Stimulated activated naive CD8-positive, alpha-beta T cell treated with anti-CD3 and anti-CD28 coated beads, Interleukin-15, amount 100 ng/mL, for 72 hours (primary cell): ENCODE results near the gene LRP2.
A peak's percentile ranks its signal among the peaks of the same experiment; 100 is the strongest.

ENCODE experiments used
- ATAC-seq: fragments of 150-1000 bp; cut with Tn5 transposase; 2 replicates; pipeline ENCODE4 v1.10.0; 2021; ENCODE audit warnings: mild to moderate bottlenecking, moderate library complexity
- DNase-seq, 2 donors: peaks; one replicate each; pipeline ENCODE4 v3.0.0; 2021 to 2022
- H3K27ac Mint-ChIP-seq, 2 donors: one replicate each; pipeline ENCODE4 v1.8.0; 2022; ENCODE audit warnings: mild to moderate bottlenecking in 2 of 2, mixed read lengths in 2 of 2, moderate library complexity in 2 of 2
- H3K27me3 Mint-ChIP-seq: one replicate; pipeline ENCODE4 v1.8.0; 2022; ENCODE audit warnings: mixed read lengths
- H3K4me1 Mint-ChIP-seq: one replicate; pipeline ENCODE4 v1.8.0; 2022; ENCODE audit warnings: mild to moderate bottlenecking, mixed read lengths
- H3K4me3 Mint-ChIP-seq, 2 donors: one replicate each; pipeline ENCODE4 v1.8.0; 2022; ENCODE audit warnings: mild to moderate bottlenecking in 2 of 2, mixed read lengths in 2 of 2, moderate library complexity in 1 of 2
- H3K9me3 Mint-ChIP-seq, 2 donors: one replicate each; pipeline ENCODE4 v1.8.0; 2022; ENCODE audit warnings: mixed read lengths in 2 of 2

LRP2 gene

GRCh38 chr2:169361706-169362117 is 622 bp downstream of the LRP2 start:
- Mint-ChIP-seq H3K27ac (no peak overlapping the region), H3K9me3 (no peaks in the 10 kb centered on the region), H3K4me3 (peak overlapping the region; percentile 50 to 93), H3K4me1 (peaks cover 46% of the 10 kb centered on the region), H3K27me3 (peaks cover 62% of the 10 kb centered on the region)
- DNase-seq (peak; percentile 11 to 20), ATAC-seq (peak; percentile 16)

- peaks cover 68% of the 10 kb centered on the region for H3K27me3 Mint-ChIP-seq
- H3K27ac Mint-ChIP-seq = no peak overlapping the region
- ATAC-seq = no peak
- no peaks in the 10 kb centered on the region for H3K9me3 Mint-ChIP-seq
- peak overlapping the region; percentile 50 to 93 for H3K4me3 Mint-ChIP-seq
- peaks cover 46% of the 10 kb centered on the region for H3K4me1 Mint-ChIP-seq
- no peak for DNase-seq
Observed at GRCh38 chr2:169360984-169361705, 1.2 kb downstream of the LRP2 start.

GRCh38 chr2:169358016-169358415 is 4.3 kb downstream of the LRP2 start:
- Mint-ChIP-seq H3K9me3 (no peaks in the 10 kb centered on the region), H3K4me3 (no peak overlapping the region), H3K27me3 (peaks cover 71% of the 10 kb centered on the region), H3K4me1 (peaks cover 21% of the 10 kb centered on the region), H3K27ac (no peak overlapping the region)
- ATAC-seq = no peak
- no peak for DNase-seq

DNA sequence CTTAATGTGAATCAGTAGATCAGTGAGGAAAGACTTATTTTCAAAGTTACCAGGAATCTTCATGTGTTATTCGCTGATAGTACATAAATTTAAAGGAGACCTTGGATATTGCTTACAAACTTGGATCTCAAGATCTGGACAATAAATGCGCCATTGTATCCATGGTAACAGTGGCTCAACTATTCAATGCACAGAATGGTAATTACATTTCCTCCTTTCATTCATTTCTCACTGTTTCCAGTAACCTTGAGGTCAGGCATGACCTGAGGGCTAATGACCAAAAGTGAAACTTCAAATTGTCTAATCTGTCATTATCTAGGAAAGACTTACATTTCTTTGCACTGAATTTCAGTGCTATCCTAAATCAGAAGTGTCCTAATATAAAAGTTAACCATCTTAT is 8.1 kb downstream of the LRP2 start:
- H3K4me1 Mint-ChIP-seq = no peaks in the 10 kb centered on the region
- no peaks in the 10 kb centered on the region for H3K9me3 Mint-ChIP-seq
- no peak overlapping the region for H3K27ac Mint-ChIP-seq
- DNase-seq (no peak), ATAC-seq (peak; percentile 74)
- H3K27me3 Mint-ChIP-seq = peaks cover 36% of the 10 kb centered on the region
- H3K4me3 Mint-ChIP-seq = no peak overlapping the region

DNA sequence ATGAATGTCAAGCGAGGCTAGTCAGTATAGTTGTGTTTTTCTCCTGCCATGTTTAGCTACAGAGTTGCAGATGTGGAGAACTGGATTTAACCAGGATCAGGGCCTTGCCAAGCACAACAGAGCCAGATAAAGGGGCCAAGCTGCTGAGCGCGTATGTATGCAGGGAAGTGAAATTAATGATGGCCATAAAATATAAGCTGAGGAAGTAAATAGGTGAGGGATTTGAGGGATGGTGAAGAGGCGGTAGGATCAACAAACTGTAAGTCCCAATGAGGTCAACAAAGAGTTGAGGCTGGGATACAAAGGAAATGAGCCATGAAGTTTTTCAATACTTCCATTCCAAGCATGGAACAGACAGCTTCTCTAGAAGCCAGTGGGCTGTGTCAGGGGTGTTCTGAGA is 10.6 kb downstream of the LRP2 start:
- DNase-seq (no peak), ATAC-seq (no peak)
- Mint-ChIP-seq H3K27me3 (peaks cover 20% of the 10 kb centered on the region), H3K9me3 (no peaks in the 10 kb centered on the region), H3K27ac (no peak overlapping the region), H3K4me3 (no peak overlapping the region), H3K4me1 (no peaks in the 10 kb centered on the region)

DNA sequence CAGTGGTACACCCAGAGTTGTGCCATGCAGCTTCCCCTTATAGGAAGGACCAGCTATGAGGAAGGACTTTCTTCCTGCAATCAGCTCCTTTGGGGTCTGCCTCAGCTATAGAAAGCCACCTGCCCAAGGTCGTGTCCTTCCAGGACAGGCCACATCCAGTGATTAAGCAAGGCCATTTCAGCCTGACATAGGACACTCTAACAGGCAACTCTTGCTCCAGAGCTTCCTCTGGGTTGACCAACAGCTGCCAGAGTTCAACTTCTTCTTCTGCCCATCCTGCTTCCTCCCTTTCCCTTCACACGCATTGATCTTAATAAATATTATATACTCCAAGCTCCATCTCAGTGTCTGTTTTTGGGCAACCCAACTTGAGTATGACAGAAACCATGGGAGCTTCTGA is 12.8 kb downstream of the LRP2 start:
- H3K4me3 Mint-ChIP-seq = no peak overlapping the region
- H3K27me3 Mint-ChIP-seq = peaks cover 5% of the 10 kb centered on the region
- ATAC-seq = no peak
- no peak overlapping the region for H3K27ac Mint-ChIP-seq
- no peaks in the 10 kb centered on the region for H3K9me3 Mint-ChIP-seq
- DNase-seq = no peak
- H3K4me1 Mint-ChIP-seq = no peaks in the 10 kb centered on the region

GRCh38 chr2:169348321-169349024 is 13.9 kb downstream of the LRP2 start:
- DNase-seq (no peak), ATAC-seq (no peak)
- Mint-ChIP-seq H3K27ac (no peak overlapping the region), H3K4me3 (no peak overlapping the region), H3K27me3 (peaks cover 7% of the 10 kb centered on the region), H3K9me3 (no peaks in the 10 kb centered on the region), H3K4me1 (no peaks in the 10 kb centered on the region)

DNA sequence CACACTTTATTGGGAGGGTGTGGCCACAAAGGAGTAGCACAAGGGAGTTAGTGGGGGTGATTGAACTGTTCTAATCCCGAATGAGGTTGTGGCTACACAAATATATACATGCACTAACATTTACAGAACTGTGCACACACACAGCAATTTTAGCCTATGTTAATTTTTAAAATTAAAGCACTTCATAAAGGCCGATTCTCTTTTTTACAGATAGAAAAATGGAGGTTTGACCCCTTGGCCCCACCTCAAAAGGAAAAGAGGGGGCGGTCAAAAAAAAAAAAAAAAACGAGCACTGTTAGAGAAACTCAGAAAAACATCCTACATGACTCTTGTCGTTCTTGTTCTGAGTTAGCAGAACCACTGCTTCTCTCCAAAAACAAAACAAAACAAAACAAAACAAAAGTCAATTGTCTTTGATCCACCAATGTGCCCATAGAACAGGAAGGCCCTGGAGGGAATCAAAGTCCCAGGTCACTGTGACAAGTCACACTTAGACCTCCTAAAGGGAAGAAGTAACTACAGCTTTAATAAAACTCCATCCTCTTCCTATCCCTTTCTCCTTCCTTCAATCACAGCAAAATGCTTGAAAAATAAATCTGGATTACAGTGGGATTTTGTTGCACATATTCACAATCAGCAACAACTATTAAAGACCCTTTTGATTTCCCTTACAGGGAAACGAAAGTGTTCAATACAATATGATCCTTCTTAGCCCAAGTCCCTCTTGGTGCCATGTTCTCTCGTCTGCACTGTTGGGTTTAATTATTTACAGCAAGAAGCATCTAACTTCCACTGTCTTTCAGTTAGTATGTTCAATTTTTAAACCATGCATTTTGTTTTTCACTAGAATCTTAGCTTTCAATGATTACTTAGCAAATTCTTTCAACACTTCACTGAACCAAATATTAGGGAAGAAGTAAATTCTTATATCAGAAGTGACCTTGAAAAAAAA is 16.6 kb downstream of the LRP2 start:
- H3K27ac Mint-ChIP-seq = no peak overlapping the region
- H3K4me1 Mint-ChIP-seq = no peaks in the 10 kb centered on the region
- peaks cover 26% of the 10 kb centered on the region for H3K27me3 Mint-ChIP-seq
- no peak for DNase-seq
- no peak for ATAC-seq
- no peaks in the 10 kb centered on the region for H3K9me3 Mint-ChIP-seq
- no peak overlapping the region for H3K4me3 Mint-ChIP-seq

- Mint-ChIP-seq H3K27ac (no peak overlapping the region), H3K4me3 (no peak overlapping the region), H3K4me1 (no peaks in the 10 kb centered on the region), H3K27me3 (peaks cover 35% of the 10 kb centered on the region), H3K9me3 (no peaks in the 10 kb centered on the region)
- ATAC-seq = no peak
- no peak for DNase-seq
Observed at GRCh38 chr2:169344736-169345485, 17.4 kb downstream of the LRP2 start.

GRCh38 chr2:169343202-169343601 is 19.1 kb downstream of the LRP2 start:
- Mint-ChIP-seq H3K4me1 (no peaks in the 10 kb centered on the region), H3K27ac (no peak overlapping the region), H3K9me3 (no peaks in the 10 kb centered on the region), H3K4me3 (no peak overlapping the region), H3K27me3 (peaks cover 38% of the 10 kb centered on the region)
- ATAC-seq (no peak), DNase-seq (no peak)

DNA sequence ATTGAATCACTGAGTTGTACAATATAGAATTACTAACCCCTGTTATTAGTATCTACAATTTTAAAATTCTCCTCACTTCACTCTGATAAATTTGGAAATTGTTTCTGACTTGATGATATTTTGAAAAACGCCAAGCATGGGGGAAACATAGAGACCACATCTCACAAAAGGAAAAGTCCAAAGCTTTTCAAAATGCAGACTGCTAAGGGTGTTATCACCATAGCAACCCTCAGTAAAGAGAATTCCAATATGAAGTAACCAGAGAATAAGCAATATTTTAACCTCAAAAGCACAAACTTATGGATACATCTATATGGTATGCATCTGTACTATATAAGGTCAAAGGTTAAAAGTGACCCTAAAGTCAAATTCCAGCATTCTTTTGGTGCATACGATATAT is 22.7 kb downstream of the LRP2 start:
- DNase-seq (no peak), ATAC-seq (no peak)
- Mint-ChIP-seq H3K27ac (no peak overlapping the region), H3K4me1 (no peaks in the 10 kb centered on the region), H3K27me3 (peaks cover 53% of the 10 kb centered on the region), H3K9me3 (no peaks in the 10 kb centered on the region), H3K4me3 (no peak overlapping the region)

GRCh38 chr2:169336695-169337094 is 25.6 kb downstream of the LRP2 start:
- no peaks in the 10 kb centered on the region for H3K9me3 Mint-ChIP-seq

DNA sequence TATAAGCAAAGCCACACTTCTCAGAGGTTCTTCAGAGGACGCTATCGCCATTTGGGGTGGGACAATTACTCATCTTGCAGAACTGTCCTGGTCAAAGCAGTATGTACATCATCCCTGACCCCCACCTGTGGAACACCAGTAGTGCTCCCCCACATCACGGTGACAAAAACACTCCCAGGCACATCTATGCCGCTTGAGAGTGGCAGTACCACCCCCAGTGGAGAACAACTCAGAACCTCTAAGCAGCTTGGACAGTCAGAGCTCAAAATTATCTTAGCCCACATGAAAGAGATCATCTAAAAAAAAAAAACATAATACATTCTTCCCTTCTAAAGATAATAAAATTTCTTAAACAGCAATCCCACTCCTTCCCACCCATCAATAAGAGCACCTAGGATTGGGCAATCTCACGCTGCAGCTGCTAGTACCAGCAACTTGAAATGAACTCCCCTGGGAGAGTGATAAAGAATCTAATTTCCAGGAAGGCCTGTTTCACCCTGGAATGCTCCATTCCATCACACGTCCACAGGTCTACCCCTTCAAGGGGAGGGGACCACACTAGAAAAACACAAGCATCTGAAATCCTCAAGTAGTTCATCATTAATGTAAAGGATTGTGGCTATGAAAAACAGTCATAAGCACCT is 31.7 kb downstream of the LRP2 start:
- no peak overlapping the region for H3K27ac Mint-ChIP-seq
- peaks cover 18% of the 10 kb centered on the region for H3K27me3 Mint-ChIP-seq
- no peaks in the 10 kb centered on the region for H3K9me3 Mint-ChIP-seq
- H3K4me3 Mint-ChIP-seq = no peak overlapping the region
- ATAC-seq (no peak), DNase-seq (no peak)
- no peaks in the 10 kb centered on the region for H3K4me1 Mint-ChIP-seq

More at GRCh38 chr2:169336695-169337094, 25.6 kb downstream of the LRP2 start:
- ATAC-seq = no peak
- Mint-ChIP-seq H3K4me3 (no peak overlapping the region), H3K27ac (no peak overlapping the region), H3K27me3 (peaks cover 36% of the 10 kb centered on the region), H3K4me1 (no peaks in the 10 kb centered on the region)
- DNase-seq = no peak

- H3K4me3 Mint-ChIP-seq = no peak overlapping the region
- H3K9me3 Mint-ChIP-seq = no peaks in the 10 kb centered on the region
- H3K27ac Mint-ChIP-seq = no peak overlapping the region
- DNase-seq (no peak), ATAC-seq (no peak)
- no peaks in the 10 kb centered on the region for H3K4me1 Mint-ChIP-seq
- peaks cover 18% of the 10 kb centered on the region for H3K27me3 Mint-ChIP-seq
Observed at GRCh38 chr2:169329688-169330554, 32.4 kb downstream of the LRP2 start.
